ENCODE measurements around the gene CCDC150. TPM values are rescaled to one million over a fixed set of nuclear protein-coding genes. Genes with fewer than 3 reads are reported as not detected.

CCDC150 gene
- total and polyA plus RNA-seq, 10 donors: 0.54 to 6.8 (median 1.8) TPM

GRCh38 chr2:196651387-196652094 is 12.0 kb downstream of the CCDC150 start:
- intact Hi-C loops (cut with DNase I; ENCODE audit: low total_unique reads): no loop called here
- TF ChIP-seq POLR2AphosphoS5 (IDR thresholded peaks at IDR 0.05) (no peak), POLR2A (IDR thresholded peaks at IDR 0.05) (no peak)
- TF ChIP-seq, protein P1, sequence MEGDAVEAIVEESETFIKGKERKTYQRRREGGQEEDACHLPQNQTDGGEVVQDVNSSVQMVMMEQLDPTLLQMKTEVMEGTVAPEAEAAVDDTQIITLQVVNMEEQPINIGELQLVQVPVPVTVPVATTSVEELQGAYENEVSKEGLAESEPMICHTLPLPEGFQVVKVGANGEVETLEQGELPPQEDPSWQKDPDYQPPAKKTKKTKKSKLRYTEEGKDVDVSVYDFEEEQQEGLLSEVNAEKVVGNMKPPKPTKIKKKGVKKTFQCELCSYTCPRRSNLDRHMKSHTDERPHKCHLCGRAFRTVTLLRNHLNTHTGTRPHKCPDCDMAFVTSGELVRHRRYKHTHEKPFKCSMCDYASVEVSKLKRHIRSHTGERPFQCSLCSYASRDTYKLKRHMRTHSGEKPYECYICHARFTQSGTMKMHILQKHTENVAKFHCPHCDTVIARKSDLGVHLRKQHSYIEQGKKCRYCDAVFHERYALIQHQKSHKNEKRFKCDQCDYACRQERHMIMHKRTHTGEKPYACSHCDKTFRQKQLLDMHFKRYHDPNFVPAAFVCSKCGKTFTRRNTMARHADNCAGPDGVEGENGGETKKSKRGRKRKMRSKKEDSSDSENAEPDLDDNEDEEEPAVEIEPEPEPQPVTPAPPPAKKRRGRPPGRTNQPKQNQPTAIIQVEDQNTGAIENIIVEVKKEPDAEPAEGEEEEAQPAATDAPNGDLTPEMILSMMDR (IDR thresholded peaks at IDR 0.05 in 8 of 11, conservative IDR thresholded peaks at IDR 0.05 in 3 of 11): no peak
- Histone ChIP-seq H3K27me3 (replicated peaks in 1 of 7) (no peaks in the 10 kb centered on the region), H3K36me3 (no peaks in the 10 kb centered on the region), H3K27ac (no peak overlapping the region), H3K4me1 (no peaks in the 10 kb centered on the region), H3K4me3 (no peak overlapping the region), H3K9me3 (peaks cover 10 to 61% (median 52%) of the 10 kb centered on the region in 8 donors)
- WGBS, 5 donors: 68 to 74% (median 72%) methylated on average over 4 of the region's 4 CpGs
- no peak for DNase-seq

- WGBS, 5 donors: 93 to 100% (median 100%) methylated on average over 1 of the region's 1 CpG
- H3K36me3 ChIP-seq: no peaks in the 10 kb centered on the region
- no peaks in the 10 kb centered on the region for H3K27me3 ChIP-seq (replicated peaks in 1 of 7)
- no peak overlapping the region for H3K27ac ChIP-seq
- TF ChIP-seq, protein P1 (IDR thresholded peaks at IDR 0.05 in 8 of 11, conservative IDR thresholded peaks at IDR 0.05 in 3 of 11): no peak
- DNase-seq: no peak
- intact Hi-C loops (cut with DNase I; ENCODE audit: low total_unique reads): no loop called here
- no peak overlapping the region for H3K4me3 ChIP-seq
- H3K9me3 ChIP-seq: peaks cover 10 to 61% (median 52%) of the 10 kb centered on the region in 8 donors
- no peaks in the 10 kb centered on the region for H3K4me1 ChIP-seq
Measured at GRCh38 chr2:196652869-196653268, 13.4 kb downstream of the CCDC150 start.

- 85 to 94% (median 90%) methylated on average over 1 of the region's 1 CpG for WGBS, 5 donors
- H3K36me3 ChIP-seq: no peaks in the 10 kb centered on the region
- TF ChIP-seq, protein P1 (IDR thresholded peaks at IDR 0.05 in 8 of 11, conservative IDR thresholded peaks at IDR 0.05 in 3 of 11): no peak
- no peak for TF ChIP-seq POLR2AphosphoS5 (IDR thresholded peaks at IDR 0.05)
- TF ChIP-seq POLR2A (IDR thresholded peaks at IDR 0.05): no peak
- intact Hi-C loops (cut with DNase I; ENCODE audit: low total_unique reads): no loop called here
- H3K27ac ChIP-seq: no peak overlapping the region
- no peaks in the 10 kb centered on the region for H3K4me1 ChIP-seq
- no peak overlapping the region for H3K4me3 ChIP-seq
- no peaks in the 10 kb centered on the region for H3K27me3 ChIP-seq (replicated peaks in 1 of 7)
- no peak for DNase-seq
- peaks cover 10 to 59% (median 52%) of the 10 kb centered on the region in 8 donors for H3K9me3 ChIP-seq
Measured at GRCh38 chr2:196653843-196654242, 14.3 kb downstream of the CCDC150 start.

DNA sequence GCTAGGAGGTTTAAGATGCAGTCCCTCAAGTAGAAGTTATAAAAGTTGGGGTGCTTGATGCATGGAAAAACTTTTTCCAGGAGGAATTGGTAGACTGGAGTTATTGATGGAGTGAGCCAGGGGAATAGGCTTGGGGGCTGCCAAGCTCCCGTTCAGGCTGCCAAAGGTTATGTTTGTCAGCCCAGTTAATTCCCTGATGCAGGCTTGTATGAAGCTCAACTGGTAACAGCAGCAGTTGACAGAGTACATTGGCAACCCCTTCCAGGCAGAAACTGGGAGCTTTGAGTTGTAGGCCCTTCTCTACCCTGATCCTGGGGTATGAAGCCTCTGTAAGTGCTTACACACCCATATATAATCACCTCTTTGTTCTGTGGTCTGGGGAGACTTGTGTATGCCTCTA is 16.2 kb downstream of the CCDC150 start:
- Histone ChIP-seq H3K9me3 (peaks cover 6 to 39% (median 33%) of the 10 kb centered on the region in 8 donors), H3K27ac (no peak overlapping the region), H3K4me1 (no peaks in the 10 kb centered on the region), H3K4me3 (no peak overlapping the region), H3K27me3 (replicated peaks in 1 of 7) (no peaks in the 10 kb centered on the region), H3K36me3 (no peaks in the 10 kb centered on the region)
- no peak for DNase-seq
- no peak for TF ChIP-seq POLR2A (IDR thresholded peaks at IDR 0.05)
- TF ChIP-seq, protein P1 (IDR thresholded peaks at IDR 0.05 in 8 of 11, conservative IDR thresholded peaks at IDR 0.05 in 3 of 11): no peak
- TF ChIP-seq POLR2AphosphoS5 (IDR thresholded peaks at IDR 0.05): no peak
- intact Hi-C loops (cut with DNase I; ENCODE audit: low total_unique reads): no loop called here
- WGBS, 5 donors: 82 to 95% (median 93%) methylated on average over 1 of the region's 1 CpG
